Duodenal mucosa (tissue), 2 donors: ENCODE results near the gene ELMO1.

Source experiments
- H3K27ac ChIP-seq: one replicate; pipeline ENCODE4 v1.7.0; 2013; ENCODE audit warnings: low read depth, low read length
- H3K27me3 ChIP-seq, 2 donors: one replicate each; pipeline ENCODE4 v1.7.0; 2013; ENCODE audit warnings: low read length in 2 of 2, control low read depth in 1 of 2; ENCODE audit not compliant: insufficient read depth in 2 of 2, control insufficient read depth in 1 of 2
- H3K36me3 ChIP-seq, 2 donors: one replicate each; pipeline ENCODE4 v1.7.0; 2013; ENCODE audit warnings: low read length in 2 of 2, control low read depth in 1 of 2; ENCODE audit not compliant: insufficient read depth in 2 of 2, control insufficient read depth in 1 of 2
- H3K4me1 ChIP-seq, 2 donors: one replicate each; pipeline ENCODE4 v1.7.0; 2013; ENCODE audit warnings: low read length in 2 of 2, control low read depth in 1 of 2; ENCODE audit not compliant: insufficient read depth in 2 of 2, control insufficient read depth in 1 of 2
- H3K4me3 ChIP-seq, 2 donors: one replicate each; pipeline ENCODE4 v1.7.0; 2013; ENCODE audit warnings: low read length in 2 of 2, low read depth in 1 of 2
- H3K9ac ChIP-seq, 2 donors: one replicate each; pipeline ENCODE4 v1.7.0; 2013; ENCODE audit warnings: low read length in 2 of 2, low read depth in 1 of 2
- H3K9me3 ChIP-seq, 2 donors: one replicate each; pipeline ENCODE4 v1.7.0; 2013; ENCODE audit warnings: low read length in 2 of 2, control low read depth in 1 of 2; ENCODE audit not compliant: control insufficient read depth in 1 of 2

ELMO1 gene

DNA sequence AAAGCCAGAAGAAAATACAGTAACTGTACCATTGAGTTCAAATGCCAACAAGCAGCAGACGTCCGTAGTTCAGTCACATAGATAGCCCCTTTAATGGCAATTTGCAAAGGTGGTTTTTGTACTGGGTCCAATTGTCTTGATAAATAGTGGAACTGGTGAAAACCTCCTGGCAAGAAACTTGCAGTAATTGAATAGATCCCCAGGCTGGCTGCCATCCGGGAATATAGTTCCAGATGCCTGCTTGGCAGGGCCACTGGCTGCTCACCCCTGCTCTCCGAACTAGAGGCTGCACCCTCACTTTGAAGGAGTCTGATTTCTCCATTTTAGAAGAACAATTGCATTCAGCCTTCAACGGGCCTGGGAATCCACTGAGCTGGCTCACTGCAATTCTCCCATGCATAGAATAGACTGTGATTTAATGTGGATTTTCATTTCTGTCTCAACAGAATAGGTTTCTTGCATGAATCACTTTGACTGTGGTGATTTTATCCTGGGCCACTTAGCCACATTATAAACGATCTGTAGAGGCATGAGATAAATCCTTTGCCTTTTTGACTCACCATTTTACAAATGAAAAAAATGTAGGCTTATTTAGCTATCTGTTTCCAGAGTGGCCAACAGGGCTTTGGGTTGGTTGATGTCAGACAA is 35.9 kb upstream of the ELMO1 start:
- H3K4me3 ChIP-seq = no peak overlapping the region
- H3K4me1 ChIP-seq = no peaks in the 10 kb centered on the region
- no peaks in the 10 kb centered on the region for H3K36me3 ChIP-seq
- peaks cover 0 to 4% of the 10 kb centered on the region in 2 donors for H3K27me3 ChIP-seq
- no peak overlapping the region for H3K27ac ChIP-seq
- no peak overlapping the region for H3K9ac ChIP-seq
- peaks cover 0 to 15% of the 10 kb centered on the region in 2 donors for H3K9me3 ChIP-seq

DNA sequence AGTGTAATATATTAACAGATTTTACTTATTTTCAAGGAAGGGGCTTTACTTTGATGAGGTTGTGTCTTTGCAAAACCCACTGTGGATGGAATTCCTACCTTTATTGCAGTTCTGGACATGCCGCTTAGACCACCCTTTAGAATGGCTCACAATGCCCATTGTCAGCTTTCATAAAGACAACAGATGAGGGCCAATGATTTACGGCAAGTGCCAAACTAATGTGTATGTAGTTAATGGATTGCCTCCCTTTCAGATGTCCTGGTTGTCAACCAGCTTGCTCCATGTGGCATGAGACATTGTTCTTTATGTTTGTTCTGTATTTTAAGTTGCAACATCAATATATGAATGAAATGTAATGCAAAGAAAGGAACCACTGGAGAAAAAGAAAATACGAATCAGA is 35.0 kb upstream of the ELMO1 start:
- Histone ChIP-seq H3K27ac (no peak overlapping the region), H3K9ac (no peak overlapping the region), H3K36me3 (no peaks in the 10 kb centered on the region), H3K4me1 (no peaks in the 10 kb centered on the region), H3K9me3 (peaks cover 0 to 14% of the 10 kb centered on the region in 2 donors), H3K27me3 (peaks cover 0 to 4% of the 10 kb centered on the region in 2 donors), H3K4me3 (no peak overlapping the region)

DNA sequence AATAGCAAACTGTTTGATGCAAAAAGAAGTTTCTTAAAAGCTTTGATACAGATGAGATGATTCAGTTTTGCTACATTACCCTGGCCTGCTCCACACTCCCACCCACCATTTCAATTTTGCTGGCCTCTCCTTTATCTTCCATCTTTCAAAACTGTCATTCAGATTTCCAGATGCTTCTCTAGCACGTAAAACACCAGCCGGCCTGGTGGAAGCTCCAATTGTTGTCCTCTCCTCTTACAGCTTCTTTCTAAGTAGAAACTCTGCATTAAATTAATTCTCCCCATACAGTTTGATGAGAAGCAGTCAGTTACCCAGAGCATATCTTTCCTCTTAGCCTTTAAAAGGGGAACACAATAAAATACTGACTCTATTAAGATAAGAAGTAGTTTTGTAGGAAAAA is 34.3 kb upstream of the ELMO1 start:
- Histone ChIP-seq H3K27ac (no peak overlapping the region), H3K9me3 (peaks cover 0 to 7% of the 10 kb centered on the region in 2 donors), H3K9ac (no peak overlapping the region), H3K4me3 (no peak overlapping the region), H3K4me1 (no peaks in the 10 kb centered on the region), H3K27me3 (peaks cover 0 to 4% of the 10 kb centered on the region in 2 donors), H3K36me3 (no peaks in the 10 kb centered on the region)

DNA sequence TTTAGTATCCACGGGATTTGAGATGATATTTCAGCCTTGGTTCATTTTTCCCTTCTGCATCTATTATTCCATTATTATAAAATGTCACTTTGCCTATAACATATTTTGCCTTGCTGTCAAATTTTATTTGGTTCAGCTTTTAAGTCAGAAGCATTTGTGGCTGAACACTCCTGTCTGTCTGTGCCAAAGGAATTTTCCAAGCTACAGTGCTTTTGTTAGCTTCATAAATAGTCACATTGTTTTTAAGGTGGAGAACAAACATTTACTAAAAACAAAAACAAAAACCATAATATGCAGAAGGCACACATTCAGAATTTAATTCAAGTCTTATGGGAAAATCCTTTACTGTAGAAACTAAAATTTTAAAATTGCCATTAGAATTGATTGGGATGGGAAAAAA is 33.8 kb upstream of the ELMO1 start:
- H3K9ac ChIP-seq = no peak overlapping the region
- peaks cover 0 to 4% of the 10 kb centered on the region in 2 donors for H3K27me3 ChIP-seq
- H3K9me3 ChIP-seq = peaks cover 0 to 4% of the 10 kb centered on the region in 2 donors
- H3K27ac ChIP-seq = no peak overlapping the region
- H3K36me3 ChIP-seq = no peaks in the 10 kb centered on the region
- no peaks in the 10 kb centered on the region for H3K4me1 ChIP-seq
- H3K4me3 ChIP-seq = no peak overlapping the region

DNA sequence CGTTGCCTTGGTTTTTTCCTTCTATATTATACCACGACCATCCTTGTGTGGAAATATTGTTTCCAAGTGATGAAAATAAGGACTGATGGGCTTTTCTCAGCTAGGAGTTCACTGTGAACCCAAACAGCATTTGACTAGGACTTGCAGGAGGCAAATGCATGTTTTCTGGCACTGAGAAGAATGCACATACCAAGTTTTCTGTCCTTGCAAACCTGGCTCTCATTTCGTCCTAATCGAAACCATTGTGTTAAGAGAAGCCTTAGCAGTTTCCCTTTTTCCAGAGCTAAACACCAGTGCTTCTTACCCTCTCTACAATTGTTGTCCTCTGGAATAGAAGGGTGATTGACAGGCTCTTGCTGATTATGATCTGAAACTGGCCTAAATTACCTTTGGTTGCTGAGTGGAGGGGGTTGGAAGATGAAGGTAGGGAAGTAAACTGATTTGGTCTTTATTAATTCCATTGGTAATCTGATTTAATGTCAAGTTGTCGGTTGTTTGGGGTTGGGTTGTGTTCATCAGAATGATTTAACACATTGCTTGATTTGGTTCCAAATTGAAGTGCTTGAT is 33.1 kb upstream of the ELMO1 start:
- H3K27ac ChIP-seq = no peak overlapping the region
- no peaks in the 10 kb centered on the region for H3K9me3 ChIP-seq
- H3K4me3 ChIP-seq = no peak overlapping the region
- H3K27me3 ChIP-seq = peaks cover 0 to 4% of the 10 kb centered on the region in 2 donors
- H3K36me3 ChIP-seq = no peaks in the 10 kb centered on the region
- H3K4me1 ChIP-seq = no peaks in the 10 kb centered on the region
- no peak overlapping the region for H3K9ac ChIP-seq

DNA sequence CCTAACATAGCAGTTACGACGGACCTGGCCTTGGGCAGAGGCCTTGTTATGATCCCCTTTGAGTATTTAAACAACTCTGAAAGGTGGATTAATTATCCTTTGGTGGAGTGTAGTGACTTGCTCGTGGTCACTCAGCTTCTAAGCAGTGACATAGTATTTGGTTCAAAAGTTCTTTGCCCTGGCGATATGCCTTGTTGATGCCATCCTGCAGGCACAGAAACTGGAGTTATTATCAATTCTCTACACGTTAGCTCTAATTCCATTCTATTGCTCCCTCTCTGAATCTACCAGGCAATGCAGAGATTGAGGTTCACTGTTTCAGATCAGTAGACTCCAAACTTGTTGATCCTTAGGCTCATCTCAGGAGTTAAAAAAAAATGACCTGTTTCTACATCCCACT is 32.5 kb upstream of the ELMO1 start:
- Histone ChIP-seq H3K4me1 (no peaks in the 10 kb centered on the region), H3K9ac (no peak overlapping the region), H3K9me3 (no peaks in the 10 kb centered on the region), H3K27me3 (peaks cover 0 to 4% of the 10 kb centered on the region in 2 donors), H3K36me3 (no peaks in the 10 kb centered on the region), H3K27ac (no peak overlapping the region), H3K4me3 (no peak overlapping the region)

- Histone ChIP-seq H3K27ac (no peak overlapping the region), H3K36me3 (no peaks in the 10 kb centered on the region), H3K4me3 (no peak overlapping the region), H3K27me3 (peaks cover 0 to 4% of the 10 kb centered on the region in 2 donors), H3K9ac (no peak overlapping the region), H3K4me1 (no peaks in the 10 kb centered on the region), H3K9me3 (no peaks in the 10 kb centered on the region)
These were observed 31.7 kb upstream of the ELMO1 start for GRCh38 chr7:37480041-37481031.

DNA sequence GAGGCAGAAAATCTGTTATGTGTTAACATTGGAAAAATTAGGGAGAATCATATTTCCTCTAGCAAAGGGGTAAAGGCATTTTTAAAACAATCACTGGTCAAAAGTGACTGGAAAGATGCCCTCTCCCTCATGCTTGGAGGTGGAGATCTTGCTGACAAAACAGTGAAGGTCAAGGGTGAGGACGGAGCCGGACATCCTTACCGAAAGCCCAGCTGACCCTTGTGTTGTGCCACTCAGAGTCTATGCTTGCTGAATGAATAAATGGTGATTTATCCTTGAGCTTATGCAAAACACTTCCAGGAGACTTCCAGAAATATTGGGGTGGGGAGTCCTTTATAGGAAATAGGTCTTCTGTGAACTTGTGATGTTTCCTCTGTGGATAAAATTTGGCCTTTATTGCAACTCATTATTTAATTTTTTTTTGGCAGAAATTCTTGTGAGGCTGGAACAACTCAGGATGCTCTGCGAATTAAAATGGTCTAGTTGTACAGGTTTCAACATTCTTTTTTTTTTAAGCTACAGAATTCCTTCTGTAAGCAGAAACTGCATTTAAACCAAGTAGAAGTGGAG is 28.3 kb upstream of the ELMO1 start:
- H3K27me3 ChIP-seq = peaks cover 0 to 4% of the 10 kb centered on the region in 2 donors
- no peaks in the 10 kb centered on the region for H3K9me3 ChIP-seq
- no peak overlapping the region for H3K4me3 ChIP-seq
- no peak overlapping the region for H3K9ac ChIP-seq
- no peaks in the 10 kb centered on the region for H3K36me3 ChIP-seq
- H3K27ac ChIP-seq = no peak overlapping the region
- no peaks in the 10 kb centered on the region for H3K4me1 ChIP-seq

DNA sequence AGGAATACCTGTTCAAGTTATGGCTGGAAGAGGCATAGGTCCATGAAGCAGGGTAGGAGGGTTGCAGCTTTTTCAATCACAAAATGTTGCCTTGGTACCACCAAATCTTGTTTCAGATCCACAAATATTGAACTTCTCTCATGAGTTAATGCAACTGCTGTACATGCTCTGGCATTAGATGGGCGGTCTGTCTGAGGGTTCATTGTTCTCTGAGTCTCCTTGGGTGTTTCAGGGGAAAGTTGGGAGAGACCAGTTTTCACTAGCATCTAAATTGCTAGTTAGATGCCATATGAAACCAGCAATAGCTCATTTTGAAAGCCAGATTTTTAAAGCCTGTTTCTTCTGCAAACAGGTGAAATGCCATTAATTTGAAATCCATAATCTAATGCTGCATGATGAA is 27.8 kb upstream of the ELMO1 start:
- Histone ChIP-seq H3K4me3 (no peak overlapping the region), H3K36me3 (no peaks in the 10 kb centered on the region), H3K9me3 (no peaks in the 10 kb centered on the region), H3K4me1 (no peaks in the 10 kb centered on the region), H3K9ac (no peak overlapping the region), H3K27ac (no peak overlapping the region), H3K27me3 (peaks cover 0 to 4% of the 10 kb centered on the region in 2 donors)

- Histone ChIP-seq H3K4me1 (no peaks in the 10 kb centered on the region), H3K9me3 (no peaks in the 10 kb centered on the region), H3K9ac (no peak overlapping the region), H3K4me3 (no peak overlapping the region), H3K36me3 (no peaks in the 10 kb centered on the region), H3K27ac (no peak overlapping the region), H3K27me3 (peaks cover 0 to 4% of the 10 kb centered on the region in 2 donors)
These were observed 27.0 kb upstream of the ELMO1 start for GRCh38 chr7:37475646-37476045.
